ENCODE measurements around the gene COIL. TPM values are rescaled to one million over a fixed set of nuclear protein-coding genes. Genes with fewer than 3 reads are reported as not detected.

COIL gene
- total and polyA plus RNA-seq, 4 donors, result 7.2 to 21.4 (median 9.7) TPM

DNA sequence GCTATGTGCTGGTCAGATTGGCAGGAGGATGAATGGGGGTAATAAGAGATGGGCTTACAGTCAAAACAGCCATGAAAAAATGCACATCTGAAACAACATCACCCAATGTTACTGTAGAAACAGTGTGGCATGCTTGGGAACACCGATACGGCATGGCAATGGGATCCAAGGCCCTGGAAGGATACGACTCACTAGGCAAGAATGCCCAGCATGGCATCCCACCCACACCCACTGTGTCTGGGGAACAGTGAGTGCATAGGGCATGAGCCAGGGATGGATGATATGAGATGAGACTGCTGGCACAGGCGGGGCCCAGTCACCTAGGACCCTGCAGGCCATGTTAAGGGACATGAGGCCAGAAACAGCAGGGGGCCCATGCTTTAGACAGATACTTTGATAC, 58.5 kb downstream of the COIL start:
- H3K36me3 ChIP-seq (ENCODE audit: control insufficient read depth in 4 of 4, insufficient read depth in 4 of 4, low read length in 4 of 4), result peaks cover 23 to 63% (median 28%) of the 10 kb centered on the region in 4 donors
- no peak overlapping the region for H3K27ac ChIP-seq (ENCODE audit: low read depth in 1 of 2, low read length in 1 of 2)
- DNase-seq (no peak), ATAC-seq (ENCODE audit: insufficient read depth, low FRiP score) (no peak)
- H3K9me3 ChIP-seq (ENCODE audit: control insufficient read depth in 4 of 4, insufficient read depth in 3 of 4, low read length in 3 of 4), result no peaks in the 10 kb centered on the region
- WGBS, 2 donors, result 91 to 94% methylated on average over 4 of the region's 4 CpGs
- H3K27me3 ChIP-seq (ENCODE audit: control insufficient read depth in 3 of 3, insufficient read depth in 3 of 3, low read length in 2 of 3), result no peaks in the 10 kb centered on the region
- H3K4me3 ChIP-seq, result no peak overlapping the region
- no peak for TF ChIP-seq CTCF (IDR thresholded peaks at IDR 0.05; ENCODE audit: control extremely low read depth, extremely low read depth)
- H3K4me1 ChIP-seq (ENCODE audit: control insufficient read depth in 5 of 5, insufficient read depth in 5 of 5, low read length in 5 of 5), result no peaks in the 10 kb centered on the region
- H3K9ac ChIP-seq (ENCODE audit: insufficient read depth in 1 of 2, low read length in 2 of 2), result no peak overlapping the region

DNA sequence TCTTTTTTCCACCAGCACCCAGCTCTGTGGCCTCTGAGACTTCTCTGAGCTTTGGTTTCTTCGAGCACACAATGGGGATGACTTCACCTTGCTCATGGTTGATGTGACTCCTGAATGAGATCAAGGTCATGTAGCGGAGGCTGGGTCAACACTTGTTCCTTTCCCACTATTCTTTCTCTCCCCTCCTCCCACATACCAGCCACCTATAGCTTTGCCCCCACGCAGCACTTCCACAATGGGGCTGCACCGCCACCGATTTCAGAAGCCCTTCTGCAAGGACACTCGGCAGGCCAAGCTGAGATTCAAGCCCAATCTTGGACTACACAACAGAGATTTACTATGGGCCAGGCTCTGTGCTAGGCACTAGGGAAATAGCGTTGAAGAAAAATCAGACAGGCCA, 61.4 kb downstream of the COIL start:
- Histone ChIP-seq H3K27ac (ENCODE audit: low read depth in 1 of 2, low read length in 1 of 2) (no peak overlapping the region), H3K4me3 (no peak overlapping the region), H3K36me3 (ENCODE audit: control insufficient read depth in 4 of 4, insufficient read depth in 4 of 4, low read length in 4 of 4) (peaks cover 22 to 71% (median 34%) of the 10 kb centered on the region in 4 donors), H3K9ac (ENCODE audit: insufficient read depth in 1 of 2, low read length in 2 of 2) (no peak overlapping the region), H3K9me3 (ENCODE audit: control insufficient read depth in 4 of 4, insufficient read depth in 3 of 4, low read length in 3 of 4) (no peaks in the 10 kb centered on the region), H3K4me1 (ENCODE audit: control insufficient read depth in 5 of 5, insufficient read depth in 5 of 5, low read length in 5 of 5) (no peaks in the 10 kb centered on the region), H3K27me3 (ENCODE audit: control insufficient read depth in 3 of 3, insufficient read depth in 3 of 3, low read length in 2 of 3) (no peaks in the 10 kb centered on the region)
- TF ChIP-seq CTCF (IDR thresholded peaks at IDR 0.05; ENCODE audit: control extremely low read depth, extremely low read depth), result no peak
- DNase-seq (no peak), ATAC-seq (ENCODE audit: insufficient read depth, low FRiP score) (no peak)
- 96 to 98% methylated on average over 7 of the region's 7 CpGs for WGBS, 2 donors

DNA sequence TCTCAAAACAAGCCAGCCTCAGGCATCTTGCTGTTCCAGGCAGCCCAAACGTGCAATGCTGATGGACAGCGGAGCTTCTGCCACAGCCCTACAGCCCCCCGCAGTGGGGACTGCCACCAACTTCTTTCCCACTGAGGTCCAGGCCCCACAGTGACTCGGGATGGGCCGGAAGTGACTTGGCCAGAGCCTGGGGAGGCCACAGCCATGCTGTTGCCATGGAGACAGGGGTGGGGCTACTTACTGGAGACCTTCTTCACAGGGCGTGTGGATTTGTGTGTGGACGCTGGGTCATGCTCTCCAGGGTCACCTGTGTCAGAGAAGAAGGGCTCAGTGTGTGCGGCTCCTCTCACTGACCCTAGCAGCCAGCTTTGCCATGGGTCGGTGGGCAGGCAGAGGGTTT, 62.0 kb downstream of the COIL start:
- Histone ChIP-seq H3K27me3 (ENCODE audit: control insufficient read depth in 3 of 3, insufficient read depth in 3 of 3, low read length in 2 of 3) (no peaks in the 10 kb centered on the region), H3K4me3 (no peak overlapping the region), H3K27ac (ENCODE audit: low read depth in 1 of 2, low read length in 1 of 2) (no peak overlapping the region), H3K9me3 (ENCODE audit: control insufficient read depth in 4 of 4, insufficient read depth in 3 of 4, low read length in 3 of 4) (no peaks in the 10 kb centered on the region), H3K36me3 (ENCODE audit: control insufficient read depth in 4 of 4, insufficient read depth in 4 of 4, low read length in 4 of 4) (peaks cover 17 to 68% (median 29%) of the 10 kb centered on the region in 4 donors), H3K9ac (ENCODE audit: insufficient read depth in 1 of 2, low read length in 2 of 2) (no peak overlapping the region), H3K4me1 (ENCODE audit: control insufficient read depth in 5 of 5, insufficient read depth in 5 of 5, low read length in 5 of 5) (no peaks in the 10 kb centered on the region)
- 71 to 76% methylated on average over 9 of the region's 9 CpGs for WGBS, 2 donors
- DNase-seq (no peak), ATAC-seq (ENCODE audit: insufficient read depth, low FRiP score) (no peak)
- TF ChIP-seq CTCF (IDR thresholded peaks at IDR 0.05; ENCODE audit: control extremely low read depth, extremely low read depth), result no peak
